Measurements from ENCODE around the gene ANAPC7.
A peak's percentile ranks its signal among the peaks of the same experiment; 100 is the strongest.

ANAPC7 gene

DNA sequence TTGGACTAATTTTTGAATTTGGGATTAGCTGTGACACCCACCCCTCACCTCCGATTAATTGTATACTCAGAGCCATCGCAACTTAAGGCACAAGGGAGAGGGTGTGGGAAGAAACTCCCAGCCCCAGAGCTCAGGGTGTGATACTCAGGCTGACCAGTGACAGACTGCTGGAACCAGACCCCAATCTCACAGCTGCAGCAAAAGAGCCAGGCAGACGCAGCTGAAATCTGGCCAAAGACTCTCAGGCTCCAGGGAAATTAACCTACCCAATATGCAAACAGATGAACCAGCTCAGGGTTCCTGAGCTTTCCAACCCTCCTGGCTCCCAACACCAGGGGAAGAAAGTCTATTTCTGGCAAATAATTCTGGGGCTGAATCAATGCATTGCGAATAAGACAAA lies 30.5 kb downstream of the ANAPC7 start:
- DNase-seq (ENCODE audit: low spot score), result no peak
- in situ Hi-C loops (cut with MboI; ENCODE audit: low sequenced_read_pairs, unreplicated experiment), result no loop called here
- TF ChIP-seq, protein P1, sequence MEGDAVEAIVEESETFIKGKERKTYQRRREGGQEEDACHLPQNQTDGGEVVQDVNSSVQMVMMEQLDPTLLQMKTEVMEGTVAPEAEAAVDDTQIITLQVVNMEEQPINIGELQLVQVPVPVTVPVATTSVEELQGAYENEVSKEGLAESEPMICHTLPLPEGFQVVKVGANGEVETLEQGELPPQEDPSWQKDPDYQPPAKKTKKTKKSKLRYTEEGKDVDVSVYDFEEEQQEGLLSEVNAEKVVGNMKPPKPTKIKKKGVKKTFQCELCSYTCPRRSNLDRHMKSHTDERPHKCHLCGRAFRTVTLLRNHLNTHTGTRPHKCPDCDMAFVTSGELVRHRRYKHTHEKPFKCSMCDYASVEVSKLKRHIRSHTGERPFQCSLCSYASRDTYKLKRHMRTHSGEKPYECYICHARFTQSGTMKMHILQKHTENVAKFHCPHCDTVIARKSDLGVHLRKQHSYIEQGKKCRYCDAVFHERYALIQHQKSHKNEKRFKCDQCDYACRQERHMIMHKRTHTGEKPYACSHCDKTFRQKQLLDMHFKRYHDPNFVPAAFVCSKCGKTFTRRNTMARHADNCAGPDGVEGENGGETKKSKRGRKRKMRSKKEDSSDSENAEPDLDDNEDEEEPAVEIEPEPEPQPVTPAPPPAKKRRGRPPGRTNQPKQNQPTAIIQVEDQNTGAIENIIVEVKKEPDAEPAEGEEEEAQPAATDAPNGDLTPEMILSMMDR (IDR thresholded peaks at IDR 0.05; ENCODE audit: borderline replicate concordance, control extremely low read depth, extremely low read depth, insufficient read depth, missing control alignments), result no peak

DNA sequence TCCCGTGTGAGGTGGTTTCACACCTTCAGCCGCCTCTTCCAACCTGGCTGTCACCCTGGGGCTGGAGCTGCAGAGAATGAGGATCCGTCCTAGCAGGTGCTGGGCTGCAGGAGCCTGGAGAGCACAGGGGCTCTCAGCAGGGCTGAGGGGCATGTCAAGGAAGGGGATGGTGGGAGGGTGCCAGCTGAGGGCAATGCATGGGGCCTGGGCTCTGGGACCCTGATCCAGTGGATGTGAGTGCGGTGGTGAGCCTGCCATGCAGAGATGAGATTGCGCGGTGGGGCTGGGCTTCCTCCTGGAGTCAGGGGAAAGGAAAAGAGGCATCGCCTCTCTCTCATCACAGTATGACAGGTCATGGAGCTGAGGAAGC lies 31.5 kb downstream of the ANAPC7 start:
- DNase-seq (ENCODE audit: low spot score), result no peak
- in situ Hi-C loops (cut with MboI; ENCODE audit: low sequenced_read_pairs, unreplicated experiment), result no loop called here
- TF ChIP-seq, protein P1 (IDR thresholded peaks at IDR 0.05; ENCODE audit: borderline replicate concordance, control extremely low read depth, extremely low read depth, insufficient read depth, missing control alignments), result no peak

DNA sequence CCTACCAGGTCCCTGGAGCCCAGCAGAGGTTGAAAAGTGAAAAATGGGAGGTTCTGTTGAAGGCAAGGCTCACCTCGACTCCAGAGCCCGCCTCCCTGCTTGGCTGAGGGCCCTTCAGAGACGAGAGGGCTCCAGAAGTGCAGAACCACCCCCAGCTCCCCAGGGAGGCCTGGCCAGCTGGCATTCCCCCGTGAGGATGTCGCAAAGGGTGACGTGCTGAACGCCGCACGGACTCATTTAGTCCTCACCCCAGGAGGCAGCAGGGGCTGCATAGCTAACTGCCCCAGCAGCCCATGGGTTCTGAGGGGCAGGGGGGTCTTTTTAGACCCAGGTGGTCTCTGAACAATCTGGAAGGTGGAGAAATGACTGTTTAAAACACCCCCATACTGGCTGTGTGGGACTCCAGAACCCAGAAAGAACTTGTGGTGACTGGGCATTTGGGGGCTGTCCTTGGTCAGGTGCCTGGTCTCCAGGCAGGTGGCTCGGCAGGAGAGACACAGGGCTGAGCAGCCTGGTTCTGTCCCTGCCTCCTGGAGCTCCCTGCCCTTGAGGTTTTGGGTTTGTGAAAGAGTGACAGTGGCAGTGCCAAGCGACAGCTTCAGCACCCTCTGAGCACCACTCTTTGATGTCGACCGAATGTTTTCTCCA lies 32.0 kb downstream of the ANAPC7 start:
- peak; percentile 81 for DNase-seq (ENCODE audit: low spot score)
- TF ChIP-seq, protein P1 (IDR thresholded peaks at IDR 0.05; ENCODE audit: borderline replicate concordance, control extremely low read depth, extremely low read depth, insufficient read depth, missing control alignments), result no peak
- in situ Hi-C loops (cut with MboI; ENCODE audit: low sequenced_read_pairs, unreplicated experiment), result no loop called here

DNA sequence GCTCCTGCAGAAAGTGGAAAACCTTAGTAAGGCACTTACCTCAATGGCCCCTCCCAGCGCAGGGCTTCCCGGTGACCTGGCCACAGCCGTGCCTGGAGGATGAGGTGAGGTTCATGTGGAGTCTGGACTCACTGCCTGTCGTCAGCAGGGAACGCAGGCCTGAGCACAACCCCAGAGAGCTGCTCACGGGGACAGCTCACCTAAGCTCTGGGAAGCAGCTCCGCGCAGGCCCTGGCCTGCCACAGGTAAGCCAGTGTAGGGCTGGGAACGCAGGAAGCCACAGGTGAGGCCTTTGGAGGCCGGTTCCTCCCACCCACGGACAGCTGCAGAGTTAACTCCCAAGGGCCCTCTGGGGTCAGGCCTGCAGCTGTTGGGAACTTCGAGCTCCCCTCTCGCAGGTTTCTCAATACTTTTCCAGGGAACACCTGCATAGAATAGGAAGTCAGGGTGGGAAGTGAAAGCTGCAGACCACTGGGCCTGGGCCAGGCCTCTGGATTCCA lies 32.7 kb downstream of the ANAPC7 start:
- peak; percentile 54 for DNase-seq (ENCODE audit: low spot score)
- in situ Hi-C loops (cut with MboI; ENCODE audit: low sequenced_read_pairs, unreplicated experiment), result no loop called here
- TF ChIP-seq, protein P1 (IDR thresholded peaks at IDR 0.05; ENCODE audit: borderline replicate concordance, control extremely low read depth, extremely low read depth, insufficient read depth, missing control alignments), result no peak

DNA sequence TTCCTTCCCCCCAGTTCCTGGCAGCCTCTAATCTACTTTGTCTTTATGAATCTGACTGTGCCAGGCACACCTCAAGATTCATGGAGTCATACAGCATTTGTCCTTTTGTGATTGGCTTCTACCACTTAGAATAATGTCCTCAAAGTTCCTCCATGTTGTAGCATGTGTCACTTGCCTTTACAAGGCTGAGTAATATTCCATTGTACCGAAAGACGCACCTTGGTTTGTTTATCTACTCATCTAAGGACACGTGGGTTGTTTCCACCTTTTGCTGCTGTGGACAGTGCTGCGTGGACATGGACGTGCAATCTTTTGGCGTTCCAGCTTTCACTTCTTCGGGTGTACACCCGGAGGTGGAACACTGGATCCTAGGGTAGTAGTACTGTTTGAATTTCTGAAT lies 33.5 kb downstream of the ANAPC7 start:
- in situ Hi-C loops (cut with MboI; ENCODE audit: low sequenced_read_pairs, unreplicated experiment), result no loop called here
- no peak for DNase-seq (ENCODE audit: low spot score)
- TF ChIP-seq, protein P1 (IDR thresholded peaks at IDR 0.05; ENCODE audit: borderline replicate concordance, control extremely low read depth, extremely low read depth, insufficient read depth, missing control alignments), result no peak

DNA sequence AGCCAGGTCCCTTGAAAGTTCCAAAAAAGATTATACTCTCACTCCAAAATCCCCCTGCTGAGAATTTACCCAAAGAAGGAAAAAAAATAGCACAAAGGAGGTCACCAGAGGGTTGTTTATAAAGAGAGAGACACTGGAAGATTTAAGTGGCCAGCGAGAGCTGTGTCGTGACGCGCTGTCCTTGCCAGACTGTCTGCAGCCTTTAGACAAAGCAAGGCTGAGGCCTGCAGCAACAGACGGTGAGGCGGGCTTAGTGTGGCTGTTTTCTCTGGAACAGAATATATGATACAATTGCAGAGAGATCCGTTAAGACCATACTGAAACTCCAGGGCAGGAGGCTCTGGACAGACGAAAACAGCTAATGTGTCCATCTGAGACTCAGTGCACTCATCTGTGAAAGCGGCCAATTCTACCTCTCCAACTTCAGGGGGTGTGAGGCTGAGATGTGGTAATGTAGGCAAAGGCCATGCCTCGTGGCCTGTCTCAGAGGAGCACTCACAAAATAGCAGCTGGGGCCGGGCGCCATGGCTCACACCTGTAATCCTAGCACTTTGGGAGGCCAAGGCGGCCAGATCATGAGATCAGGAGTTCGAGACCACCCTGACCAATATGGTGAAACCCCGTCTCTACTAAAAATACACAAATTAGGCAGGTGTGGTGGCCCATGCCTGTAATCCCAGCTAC lies 36.2 kb downstream of the ANAPC7 start:
- TF ChIP-seq, protein P1 (IDR thresholded peaks at IDR 0.05; ENCODE audit: borderline replicate concordance, control extremely low read depth, extremely low read depth, insufficient read depth, missing control alignments), result no peak
- in situ Hi-C loops (cut with MboI; ENCODE audit: low sequenced_read_pairs, unreplicated experiment), result no loop called here
- no peak for DNase-seq (ENCODE audit: low spot score)

All from GM13976 (cell line).